NCI-H82 treated with DMSO at 0.1 percent for 48 hours (cell line): ENCODE measurements around the gene HEATR3.

Source experiments
- DNase-seq: peaks from one replicate; lab custom pipeline; 2025; ENCODE audit not compliant: unreplicated experiment; lab: John Stamatoyannopoulos, UW

HEATR3 gene

DNA sequence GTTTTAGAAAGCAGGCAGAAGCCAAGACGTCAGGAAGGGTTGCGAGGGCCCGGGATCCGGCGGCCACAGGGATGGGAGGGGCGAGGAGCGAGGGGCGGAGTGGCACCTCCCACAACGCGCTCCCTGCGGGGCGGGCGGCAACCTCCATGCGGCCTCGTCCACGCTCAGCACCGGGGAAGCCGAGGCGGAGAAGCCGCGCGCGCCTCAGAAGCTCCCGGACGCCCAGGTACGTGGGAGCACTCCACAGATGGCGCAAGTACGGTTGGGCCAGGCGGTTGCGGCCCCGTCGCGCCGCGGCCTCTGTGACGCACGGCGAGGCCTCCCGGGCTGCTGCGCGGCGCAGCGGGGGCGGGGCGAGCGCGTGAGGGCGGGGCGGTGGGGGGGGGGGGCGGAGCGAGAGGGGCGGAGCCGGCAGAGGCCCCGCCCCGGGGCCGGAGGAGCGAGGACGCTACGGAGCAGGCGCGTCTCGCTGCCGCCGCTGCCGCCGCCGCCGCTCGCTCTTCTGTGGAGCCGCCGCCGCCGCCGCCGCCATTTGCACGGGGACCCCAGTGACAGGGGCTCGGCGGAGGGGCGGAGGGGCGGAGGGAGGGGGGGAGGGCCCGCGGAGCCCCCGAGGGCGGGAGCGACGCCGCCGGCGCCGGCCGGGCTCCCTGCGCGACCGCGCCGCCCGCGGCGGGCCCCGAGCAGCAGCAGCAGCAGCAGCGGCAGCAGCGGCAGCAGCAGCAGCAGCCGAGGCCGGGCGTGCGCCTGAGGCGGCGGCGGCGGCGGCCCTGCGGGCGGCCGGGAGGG is 87.2 kb downstream of the HEATR3 start, which contains the start of gene TENT4B:
TSS of gene TENT4B (plus strand) at position 500 of the 789 bp plus-strand sequence. CDS start 316 bp downstream, outside the sequence.
- DNase-seq, result no peak

DNA sequence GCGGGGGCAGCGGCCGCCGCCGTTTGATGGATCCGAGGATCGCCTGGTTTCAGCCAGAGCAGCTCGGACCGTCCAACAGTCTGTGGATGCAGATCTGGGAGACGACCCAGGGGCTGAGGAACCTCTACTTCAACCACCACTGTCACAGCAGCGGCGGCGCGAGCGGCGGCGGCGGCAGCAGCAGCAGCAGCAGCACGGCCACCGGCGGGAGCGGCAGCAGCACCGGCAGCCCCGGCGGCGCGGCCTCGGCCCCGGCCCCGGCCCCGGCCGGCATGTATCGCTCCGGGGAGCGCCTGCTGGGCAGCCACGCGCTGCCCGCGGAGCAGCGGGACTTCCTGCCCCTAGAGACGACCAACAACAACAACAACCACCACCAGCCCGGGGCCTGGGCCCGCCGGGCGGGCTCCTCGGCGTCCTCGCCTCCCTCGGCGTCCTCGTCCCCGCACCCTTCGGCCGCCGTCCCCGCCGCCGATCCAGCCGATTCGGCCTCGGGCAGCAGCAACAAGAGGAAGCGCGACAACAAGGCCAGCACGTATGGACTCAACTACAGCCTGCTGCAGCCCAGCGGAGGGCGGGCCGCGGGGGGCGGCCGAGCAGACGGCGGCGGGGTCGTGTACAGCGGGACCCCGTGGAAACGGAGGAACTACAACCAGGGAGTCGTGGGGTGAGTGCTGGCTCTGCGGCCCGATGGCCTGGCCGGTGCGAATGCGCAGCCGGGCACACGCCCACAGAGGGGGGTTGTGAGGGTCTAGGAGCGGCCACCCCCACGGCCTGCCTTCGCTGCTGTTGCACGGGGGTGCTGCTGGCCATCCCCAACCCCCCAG is 88.0 kb downstream of the HEATR3 start:
- no peak for DNase-seq

DNA sequence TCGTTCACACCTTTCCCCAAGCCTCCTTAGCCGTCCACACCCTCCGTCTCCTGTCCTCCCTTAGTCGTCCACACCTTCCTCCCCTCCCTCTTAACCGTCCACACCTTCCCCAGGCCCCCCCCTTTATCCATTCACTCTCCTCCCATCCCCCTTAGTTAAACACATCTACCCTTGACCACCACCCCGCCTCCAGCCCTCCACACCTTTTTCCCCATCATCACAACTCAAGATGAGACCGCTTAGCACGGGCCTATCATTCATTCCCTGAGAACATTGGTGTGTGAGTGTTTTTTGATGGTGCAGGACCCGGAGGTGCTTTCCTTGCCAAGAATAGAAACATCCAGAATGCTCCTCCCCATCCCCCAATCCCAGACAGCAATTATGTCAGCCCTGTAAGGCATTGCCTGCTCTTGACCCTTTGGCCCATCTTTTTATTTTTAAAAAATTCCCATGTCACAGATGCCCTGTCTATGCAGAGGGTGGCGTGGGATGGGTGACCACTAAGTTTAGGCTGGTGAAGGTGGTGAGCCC is 88.7 kb downstream of the HEATR3 start:
- DNase-seq, result no peak

DNA sequence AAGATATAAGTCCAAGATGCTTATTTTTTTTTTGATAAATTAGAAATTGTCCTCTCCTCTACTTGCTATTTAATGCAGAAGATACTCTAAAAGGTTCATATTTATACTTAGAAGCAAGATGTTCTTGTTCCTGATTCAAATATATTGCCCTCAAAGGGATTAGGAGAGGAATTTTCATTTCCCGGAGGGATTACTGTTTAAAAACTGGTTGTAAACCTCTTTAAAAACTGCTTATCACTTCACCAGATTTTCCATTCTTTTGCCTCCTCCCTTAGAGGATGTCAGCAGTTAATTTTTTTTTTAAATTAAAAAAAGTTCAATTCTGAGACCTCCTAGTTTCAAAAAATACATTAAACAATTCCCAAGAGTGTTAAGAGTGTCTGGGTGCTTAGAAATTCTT is 90.2 kb downstream of the HEATR3 start:
- peak; percentile 68 for DNase-seq
